Activated B cell treated with CpG ODN at 0.5 μM for 24 hours (primary cell): Measurements from ENCODE around the gene SEMA3F. TPM values are rescaled to one million over a fixed set of nuclear protein-coding genes. Genes with fewer than 3 reads are reported as not detected.

Experiments used
- ATAC-seq: fragments of 200-7000 bp; cut with Tn5 transposase; one replicate; pipeline ENCODE4 v1.10.0; 2021; ENCODE audit warnings: low read depth, mild to moderate bottlenecking, moderate library complexity
- CTCF ChIA-PET: fragments of 350-600 bp; sonication (Branson Sonifier 250); formaldehyde crosslinking; loops from one replicate; lab custom pipeline; 2021; ENCODE audit warnings: antibody characterized with exemption; lab: Charles Lee
- POLR2A ChIA-PET: fragments of 350-600 bp; sonication (Branson Sonifier 250); formaldehyde crosslinking; loops from one replicate; lab custom pipeline; 2021; ENCODE audit warnings: antibody characterized with exemption; lab: Charles Lee
- DNase-seq: peaks from one replicate; pipeline ENCODE4 v3.0.0; 2022
- H3K27ac Mint-ChIP-seq: one replicate; pipeline ENCODE4 v1.8.0; 2020; ENCODE audit warnings: mixed read lengths
- H3K27me3 Mint-ChIP-seq: one replicate; pipeline ENCODE4 v1.8.0; 2021; ENCODE audit warnings: mixed read lengths
- H3K36me3 Mint-ChIP-seq: one replicate; pipeline ENCODE4 v1.8.0; 2021; ENCODE audit warnings: low read depth, mixed read lengths
- H3K4me1 Mint-ChIP-seq: one replicate; pipeline ENCODE4 v1.8.0; 2021; ENCODE audit warnings: mixed read lengths
- H3K4me3 Mint-ChIP-seq: one replicate; pipeline ENCODE4 v1.8.0; 2020; ENCODE audit warnings: mild to moderate bottlenecking, mixed read lengths
- H3K9me3 Mint-ChIP-seq: one replicate; pipeline ENCODE4 v1.8.0; 2020; ENCODE audit warnings: mixed read lengths
- CTCF ChIP-seq: fragments of 200-600 bp; IDR thresholded peaks from one replicate; pipeline ENCODE4 v1.8.0; 2022; ENCODE audit warnings: antibody characterized with exemption, mild to moderate bottlenecking
- intact Hi-C: fragments of 100-400 bp; cut with micrococcal nuclease; formaldehyde crosslinking; loops from one replicate; pipeline ENCODE4 v1.15.1; 2024
- total RNA-seq: library from RNA; stranded (reverse); gene quantifications from 2 replicates; pipeline ENCODE4 v1.2.3, GENCODE V29; 2022

Gene SEMA3F
- total RNA-seq, 1 donor from 2014 or later = not detected

- Mint-ChIP-seq H3K4me1 (peaks cover 3% of the 10 kb centered on the region), H3K36me3 (no peaks in the 10 kb centered on the region), H3K4me3 (no peak overlapping the region), H3K27ac (no peak overlapping the region), H3K27me3 (peaks cover 6% of the 10 kb centered on the region), H3K9me3 (no peaks in the 10 kb centered on the region)
- ChIA-PET POLR2A (no interaction called here), CTCF (no interaction called here)
- no peak for TF ChIP-seq CTCF
- ATAC-seq = no peak
- intact Hi-C loops = no loop called here
- DNase-seq = no peak
These were observed 32.6 kb downstream of the SEMA3F start for GRCh38 chr3:50187750-50188149.

GRCh38 chr3:50189274-50189673 is 34.1 kb downstream of the SEMA3F start:
- H3K9me3 Mint-ChIP-seq = no peaks in the 10 kb centered on the region
- CTCF ChIA-PET = interaction anchor here (1.3 kb wide), 1 partner anchor 68 kb away, joined by 4 read pairs; no protein-coding TSS in a partner anchor
- H3K36me3 Mint-ChIP-seq = no peaks in the 10 kb centered on the region
- no peak for ATAC-seq
- intact Hi-C loops = loop anchor here (1.0 kb wide), 1 partner anchor 68 kb away; no protein-coding TSS in a partner anchor
- H3K4me3 Mint-ChIP-seq = no peak overlapping the region
- H3K4me1 Mint-ChIP-seq = peaks cover 9% of the 10 kb centered on the region
- H3K27me3 Mint-ChIP-seq = peaks cover 5% of the 10 kb centered on the region
- no peak for TF ChIP-seq CTCF
- no peak for DNase-seq
- no peak overlapping the region for H3K27ac Mint-ChIP-seq
- POLR2A ChIA-PET = interaction anchor here (0.9 kb wide), 1 partner anchor 86 kb away, joined by 4 read pairs; no protein-coding TSS in a partner anchor

DNA sequence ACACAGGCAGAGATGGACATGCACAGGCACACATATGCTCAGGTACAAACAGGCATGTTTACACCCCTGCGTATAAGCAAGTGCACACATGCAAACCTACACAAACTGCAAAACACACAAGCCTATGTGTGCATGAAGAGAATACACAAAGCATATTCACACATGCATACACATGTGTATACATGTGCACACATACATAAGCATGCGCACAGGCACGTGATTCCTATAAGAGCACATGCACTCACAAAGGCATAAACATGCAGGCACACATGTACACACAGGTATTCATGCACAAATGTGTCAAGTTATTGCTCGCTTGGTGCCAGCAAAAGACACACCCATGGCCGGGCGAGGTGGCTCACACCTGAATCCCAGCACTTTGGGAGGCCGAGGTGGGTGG is 34.9 kb downstream of the SEMA3F start:
- no peaks in the 10 kb centered on the region for H3K36me3 Mint-ChIP-seq
- H3K4me1 Mint-ChIP-seq = peaks cover 17% of the 10 kb centered on the region
- POLR2A ChIA-PET = interaction anchor here (0.9 kb wide), 1 partner anchor 85 kb away, joined by 4 read pairs; no protein-coding TSS in a partner anchor

GRCh38 chr3:50190936-50191660 is 36.0 kb downstream of the SEMA3F start, which contains the start of gene GNAT1:
Gene GNAT1, plus strand, starts transcription at chr3:50191610. Its CDS starts 116 bp downstream, at chr3:50191726.
- Mint-ChIP-seq H3K4me3 (no peak within 1 kb of the TSS), H3K4me1 (peaks cover 18% of the 10 kb centered on the region), H3K36me3 (no peaks in the 10 kb centered on the region), H3K27me3 (peaks cover 11% of the 10 kb centered on the region), H3K9me3 (no peaks in the 10 kb centered on the region), H3K27ac (no peak within 1 kb of the TSS)
- ChIA-PET POLR2A (interaction anchor here (0.6 kb wide), 1 partner anchor 14 kb away, joined by 6 read pairs; the partner anchor contains the start of gene SLC38A3), CTCF (interaction anchor here (1.1 to 5.4 kb wide), 2 partner anchors 35 to 56 kb away, joined by 5 to 100 read pairs; no protein-coding TSS in a partner anchor)
- intact Hi-C loops = loop anchor here (5.0 kb wide), 1 partner anchor 1174 kb away; the partner anchor contains the start of gene DALRD3
- ATAC-seq (no peak), DNase-seq (no peak)
- no peak for TF ChIP-seq CTCF

More for the DNA sequence above, 34.9 kb downstream of the SEMA3F start:
- intact Hi-C loops = loop anchor here (1.0 to 5.0 kb wide), 2 partner anchors 69 to 1173 kb away; partner anchors contain the start of gene DALRD3
- Mint-ChIP-seq H3K27me3 (peaks cover 9% of the 10 kb centered on the region), H3K4me3 (no peak overlapping the region), H3K9me3 (no peaks in the 10 kb centered on the region), H3K27ac (no peak overlapping the region)
- DNase-seq (no peak), ATAC-seq (no peak)
- CTCF ChIA-PET = interaction anchor here (1.3 kb wide), 1 partner anchor 69 kb away, joined by 4 read pairs; no protein-coding TSS in a partner anchor
- TF ChIP-seq CTCF = no peak

DNA sequence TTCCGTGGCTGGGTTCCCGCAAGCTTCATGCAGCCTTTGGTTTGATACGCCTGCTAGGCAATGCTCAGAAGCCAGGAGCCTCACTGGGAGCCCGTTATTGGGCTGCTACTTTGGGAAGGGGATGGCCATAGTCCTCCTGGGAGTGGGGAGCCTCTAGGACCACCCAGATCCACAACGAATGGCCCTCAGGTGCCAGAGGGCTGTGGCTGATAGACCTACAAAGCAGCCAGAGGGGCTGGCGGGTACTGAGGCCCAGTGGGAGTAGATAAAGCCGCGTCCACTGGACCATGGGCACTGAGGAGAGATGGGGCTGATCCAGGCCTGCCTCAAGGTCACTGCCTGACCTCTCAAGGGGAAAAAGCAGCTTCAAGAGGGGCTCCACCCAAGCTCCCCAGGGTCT is 37.0 kb downstream of the SEMA3F start:
- no peak overlapping the region for H3K27ac Mint-ChIP-seq
- no peak for TF ChIP-seq CTCF
- H3K27me3 Mint-ChIP-seq = peaks cover 11% of the 10 kb centered on the region
- intact Hi-C loops = loop anchor here (1.0 to 5.0 kb wide), 6 partner anchors 34 to 1175 kb away; partner anchors contain the start of genes DALRD3 and SEMA3F
- no peak for ATAC-seq
- no peak overlapping the region for H3K4me3 Mint-ChIP-seq
- DNase-seq = no peak
- POLR2A ChIA-PET = interaction anchor here (0.6 kb wide), 1 partner anchor 246 kb away, joined by 6 read pairs; no protein-coding TSS in a partner anchor
- H3K36me3 Mint-ChIP-seq = no peaks in the 10 kb centered on the region
- CTCF ChIA-PET = interaction anchor here (0.6 to 5.4 kb wide), 6 partner anchors 34 to 331 kb away, joined by 3 to 100 read pairs (median 4); no protein-coding TSS in a partner anchor
- H3K9me3 Mint-ChIP-seq = no peaks in the 10 kb centered on the region
- peaks cover 18% of the 10 kb centered on the region for H3K4me1 Mint-ChIP-seq
